GM12801 (cell line): Measurements from ENCODE around the gene CORO2B.

Experiments
- TF ChIP-seq, protein P1 (sequence below): IDR thresholded peaks from one replicate; pipeline ENCODE4 v1.5.1; 2011; ENCODE audit warnings: control low read depth; ENCODE audit not compliant: insufficient read length; ENCODE audit errors: extremely low read depth

Gene CORO2B

DNA sequence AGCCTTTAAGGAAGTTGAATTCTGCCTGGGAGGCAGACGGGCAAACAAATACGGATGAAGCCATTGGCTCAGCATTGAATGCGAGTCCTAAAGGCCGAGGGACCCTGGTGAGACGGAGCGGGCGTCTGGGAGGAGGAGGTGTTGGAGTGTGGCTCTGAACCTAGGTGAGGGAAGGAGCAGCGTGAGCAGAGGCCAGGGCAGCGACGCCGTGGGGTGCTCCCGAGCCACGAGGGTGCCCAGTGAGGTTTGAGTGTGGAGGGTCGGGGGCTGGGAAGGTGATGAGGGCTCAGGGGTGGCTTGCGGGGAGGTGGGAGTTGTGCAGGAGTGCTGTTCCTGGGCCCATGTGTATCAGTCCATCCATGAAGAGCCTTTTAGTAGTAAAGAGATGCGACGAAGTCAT is 17.0 kb downstream of the CORO2B start:
- TF ChIP-seq, protein P1, sequence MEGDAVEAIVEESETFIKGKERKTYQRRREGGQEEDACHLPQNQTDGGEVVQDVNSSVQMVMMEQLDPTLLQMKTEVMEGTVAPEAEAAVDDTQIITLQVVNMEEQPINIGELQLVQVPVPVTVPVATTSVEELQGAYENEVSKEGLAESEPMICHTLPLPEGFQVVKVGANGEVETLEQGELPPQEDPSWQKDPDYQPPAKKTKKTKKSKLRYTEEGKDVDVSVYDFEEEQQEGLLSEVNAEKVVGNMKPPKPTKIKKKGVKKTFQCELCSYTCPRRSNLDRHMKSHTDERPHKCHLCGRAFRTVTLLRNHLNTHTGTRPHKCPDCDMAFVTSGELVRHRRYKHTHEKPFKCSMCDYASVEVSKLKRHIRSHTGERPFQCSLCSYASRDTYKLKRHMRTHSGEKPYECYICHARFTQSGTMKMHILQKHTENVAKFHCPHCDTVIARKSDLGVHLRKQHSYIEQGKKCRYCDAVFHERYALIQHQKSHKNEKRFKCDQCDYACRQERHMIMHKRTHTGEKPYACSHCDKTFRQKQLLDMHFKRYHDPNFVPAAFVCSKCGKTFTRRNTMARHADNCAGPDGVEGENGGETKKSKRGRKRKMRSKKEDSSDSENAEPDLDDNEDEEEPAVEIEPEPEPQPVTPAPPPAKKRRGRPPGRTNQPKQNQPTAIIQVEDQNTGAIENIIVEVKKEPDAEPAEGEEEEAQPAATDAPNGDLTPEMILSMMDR = no peak

DNA sequence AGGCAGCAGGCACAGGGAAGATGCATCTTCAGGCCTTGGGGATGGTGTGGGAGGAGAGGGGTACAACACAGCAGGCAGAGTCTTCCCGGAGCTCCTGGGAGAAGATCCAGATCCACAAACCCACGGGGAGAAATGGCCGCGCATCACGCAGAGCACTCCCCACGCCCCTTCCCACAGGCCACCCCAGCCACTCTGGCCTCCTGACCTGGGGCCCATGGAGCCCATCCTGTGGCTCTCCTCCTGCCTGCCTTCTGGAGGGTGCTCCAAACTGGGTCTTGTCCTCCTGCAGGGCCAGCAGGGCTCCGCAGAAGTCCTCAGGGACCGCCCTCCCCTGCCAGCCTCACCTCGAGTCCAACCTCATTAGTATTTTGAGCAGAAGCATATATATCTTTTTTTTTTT is 17.9 kb downstream of the CORO2B start:
- TF ChIP-seq, protein P1 = no peak

DNA sequence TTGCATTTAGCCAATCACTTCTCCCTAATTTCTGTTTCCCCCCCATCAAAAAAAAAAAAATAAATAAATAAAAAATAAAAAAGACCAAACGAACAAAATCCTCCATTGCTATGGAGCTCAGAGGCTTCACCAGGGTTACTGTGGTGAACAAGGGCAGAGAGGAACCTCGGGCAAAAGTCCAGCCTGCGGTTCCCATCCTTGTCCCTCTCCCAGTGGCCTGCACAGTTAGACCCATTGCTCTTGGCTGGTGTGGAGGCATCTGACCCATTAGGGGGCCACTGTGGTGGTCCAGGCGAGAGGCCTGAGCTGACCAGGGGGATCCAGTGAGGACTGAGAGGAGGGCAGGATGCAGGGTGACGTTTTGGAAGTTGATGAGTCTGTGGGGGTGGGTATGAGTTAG is 18.8 kb downstream of the CORO2B start:
- TF ChIP-seq, protein P1 = no peak

DNA sequence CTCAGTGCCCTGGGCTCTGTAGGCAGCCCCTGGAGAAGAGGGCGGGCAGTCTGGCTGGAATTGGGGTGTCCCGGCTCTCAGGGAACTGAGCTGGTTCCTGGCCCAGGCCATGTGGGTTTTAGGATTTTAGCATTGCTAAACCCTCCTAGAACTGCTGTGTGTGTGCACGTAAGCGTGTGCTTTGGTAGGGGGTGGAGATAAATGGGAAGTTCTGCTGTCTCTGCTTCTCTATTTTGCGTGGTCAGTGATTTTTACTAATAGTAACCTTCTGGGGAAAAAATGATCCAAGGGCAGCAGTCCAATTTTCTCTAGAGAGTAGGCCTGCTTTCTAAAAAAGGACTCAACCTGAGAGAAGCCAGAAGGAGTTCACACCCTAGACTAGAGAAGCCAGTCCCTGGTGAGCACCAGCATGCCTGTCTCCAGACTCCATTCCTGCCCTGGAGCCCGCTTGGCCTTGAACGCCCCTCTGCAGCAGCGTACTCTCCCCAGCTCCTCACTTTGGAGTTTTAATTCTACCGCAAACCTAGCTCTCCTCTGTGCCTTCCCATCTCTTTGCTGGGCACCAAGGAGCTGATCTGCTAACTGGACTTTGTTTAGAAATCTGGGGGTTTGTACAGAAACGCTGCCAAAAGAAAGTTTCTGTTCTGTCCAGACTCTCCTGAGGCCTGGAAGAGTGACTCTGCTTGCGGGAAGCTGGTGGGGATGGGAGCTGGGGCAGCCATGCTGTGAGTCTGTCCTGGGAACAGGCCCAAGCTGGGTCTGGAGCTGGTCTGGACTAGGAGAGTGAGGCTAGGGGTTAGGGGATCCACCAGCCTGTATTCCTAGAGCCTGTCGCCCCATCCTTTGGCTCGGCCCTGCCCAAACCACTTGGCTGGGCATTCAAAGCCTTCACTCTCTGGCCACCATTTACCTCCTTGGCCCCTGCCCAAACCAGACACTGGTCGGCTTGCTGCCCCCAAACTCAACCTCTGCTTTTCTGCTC is 19.7 kb downstream of the CORO2B start:
- TF ChIP-seq, protein P1 = no peak

DNA sequence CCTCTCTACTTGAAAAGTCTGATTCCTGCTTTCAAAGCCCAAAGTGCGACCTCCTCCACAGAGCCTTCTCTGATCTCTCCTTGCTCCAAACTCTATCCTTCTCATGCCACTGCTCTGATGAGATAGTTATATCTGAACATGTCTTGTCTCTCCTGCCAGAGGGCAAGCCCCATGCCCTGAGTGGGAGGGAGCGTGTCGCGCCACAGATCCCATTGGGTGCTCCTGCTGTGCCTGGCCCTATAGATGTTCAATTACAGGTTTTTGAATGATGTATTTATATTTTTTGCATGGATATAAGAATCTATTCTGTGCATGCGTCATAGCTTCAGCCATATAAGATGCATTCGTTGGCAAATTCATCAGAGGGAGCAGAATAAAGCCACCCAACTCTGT is 20.4 kb downstream of the CORO2B start:
- TF ChIP-seq, protein P1 = no peak

DNA sequence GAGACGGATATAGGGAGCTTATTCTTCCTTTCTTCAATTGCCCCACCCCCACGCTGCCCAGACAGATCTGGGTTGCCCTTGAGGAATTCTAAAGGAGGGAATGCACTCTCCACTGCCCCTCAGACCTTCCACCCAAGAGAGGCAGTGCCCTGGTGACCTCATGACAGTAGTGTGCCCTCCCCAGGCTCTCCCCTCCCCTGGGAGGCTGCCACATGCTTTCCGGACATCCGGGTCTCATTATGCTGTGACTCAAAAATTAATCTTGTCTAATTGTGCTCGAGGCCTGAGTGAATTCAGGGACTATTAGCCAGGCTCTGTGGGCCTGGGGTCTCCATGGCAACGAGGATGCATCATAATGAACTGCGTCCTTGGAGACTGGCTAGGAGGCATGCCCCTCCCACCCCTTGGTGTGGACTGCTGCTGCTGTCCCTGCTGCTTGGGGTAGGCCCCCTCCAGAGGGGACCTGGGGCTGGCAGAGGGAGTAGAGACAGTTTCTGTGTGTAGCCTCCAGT is 20.8 kb downstream of the CORO2B start:
- TF ChIP-seq, protein P1 = no peak

DNA sequence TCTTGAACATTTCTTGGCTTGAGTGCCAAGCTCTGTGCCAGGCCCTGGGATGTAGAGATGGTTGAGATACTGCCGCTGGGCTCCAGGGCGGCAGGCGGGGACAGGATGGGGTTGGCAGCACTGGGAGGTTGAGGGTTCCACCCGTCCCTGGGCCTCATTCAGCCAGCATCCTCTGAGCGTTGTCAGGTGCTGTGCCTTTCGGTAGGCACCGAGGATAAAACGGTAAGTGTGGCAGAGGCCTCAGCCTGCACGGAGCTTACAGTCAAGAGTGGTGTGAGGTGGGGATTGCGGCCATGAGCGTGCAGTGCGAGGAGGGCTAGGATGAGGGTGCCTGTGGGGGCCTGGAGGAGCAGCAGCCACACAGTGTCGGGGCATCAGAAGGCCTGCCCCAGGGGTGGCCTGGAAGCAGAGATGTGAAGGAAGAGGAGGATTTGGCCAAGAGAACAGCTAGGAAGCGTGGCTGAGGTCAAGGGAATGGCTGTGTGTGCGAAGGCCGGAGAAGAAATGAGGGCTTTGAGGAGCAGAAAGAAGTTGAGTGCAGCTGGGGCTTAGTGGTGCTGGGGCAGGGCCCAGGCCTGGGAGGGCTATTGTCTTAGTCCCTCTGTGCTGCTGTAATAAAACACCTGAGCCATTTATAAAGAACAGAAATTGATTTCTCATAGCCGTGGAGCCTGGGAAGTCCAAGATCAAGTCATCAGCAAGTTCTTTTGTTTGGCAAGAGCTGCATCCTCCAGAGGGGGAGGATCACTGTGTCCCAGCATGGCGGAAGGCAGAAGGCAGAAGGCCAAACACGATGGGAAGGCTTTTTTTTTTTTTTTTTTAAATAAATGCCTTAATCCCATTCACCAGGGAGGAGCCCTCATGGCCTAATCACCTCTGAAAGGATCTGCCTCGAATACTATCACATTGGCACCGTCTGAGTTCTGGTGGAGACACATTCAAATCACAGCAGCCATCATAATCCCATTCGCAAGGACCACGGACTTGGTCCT is 22.7 kb downstream of the CORO2B start:
- TF ChIP-seq, protein P1 = no peak
